Nucleus accumbens (tissue), 56 donors: ENCODE results near the gene CYRIA.

ENCODE experiments used
- DNase-seq, 56 donors: peaks; one replicate each; lab custom pipeline; 2025; lab: John Stamatoyannopoulos, UW

CYRIA gene

GRCh38 chr2:16652296-16653082, 13.1 kb downstream of the CYRIA start:
- peak in 12 of 56 donors; percentile 26 to 68 (median 44) for DNase-seq

- peak in 4 of 56 donors; percentile 20 to 37 (median 28) for DNase-seq
These were observed 15.1 kb downstream of the CYRIA start for GRCh38 chr2:16650287-16651249.

GRCh38 chr2:16649353-16650286, 16.0 kb downstream of the CYRIA start:
- peak in 2 of 56 donors; percentile 25 to 31 for DNase-seq

- DNase-seq = no peak
These were observed 17.5 kb downstream of the CYRIA start for GRCh38 chr2:16647992-16648617.

GRCh38 chr2:16645775-16646559, 19.7 kb downstream of the CYRIA start:
- no peak for DNase-seq

- DNase-seq = no peak
These were observed 20.5 kb downstream of the CYRIA start for GRCh38 chr2:16645088-16645487.

- no peak for DNase-seq
These were observed 21.3 kb downstream of the CYRIA start for GRCh38 chr2:16644221-16644925.

GRCh38 chr2:16643099-16643498, 22.5 kb downstream of the CYRIA start:
- DNase-seq = no peak

GRCh38 chr2:16642088-16642487, 23.5 kb downstream of the CYRIA start:
- no peak for DNase-seq

- no peak for DNase-seq
These were observed 24.1 kb downstream of the CYRIA start for GRCh38 chr2:16641509-16641908.

- DNase-seq = no peak
These were observed 24.8 kb downstream of the CYRIA start for GRCh38 chr2:16640867-16641266.

- peak in 5 of 56 donors; percentile 30 to 64 (median 42) for DNase-seq
These were observed 25.5 kb downstream of the CYRIA start for GRCh38 chr2:16640001-16640700.

GRCh38 chr2:16639431-16639830, 26.2 kb downstream of the CYRIA start:
- DNase-seq = no peak

GRCh38 chr2:16638946-16639345, 26.7 kb downstream of the CYRIA start:
- peak in 4 of 56 donors; percentile 17 to 29 (median 24) for DNase-seq

- DNase-seq = no peak
These were observed 28.3 kb downstream of the CYRIA start for GRCh38 chr2:16637304-16637703.

- DNase-seq = peak in 27 of 56 donors; percentile 15 to 68 (median 40)
These were observed 29.6 kb downstream of the CYRIA start for GRCh38 chr2:16635791-16636699.
